Left cardiac atrium (tissue), 4 donors: ENCODE data around the gene USP38. TPM values are rescaled to one million over a fixed set of nuclear protein-coding genes. Genes with fewer than 3 reads are reported as not detected.
A peak's percentile ranks its signal among the peaks of the same experiment; 100 is the strongest.
"Not testable (repeated sequence)": the region's sequence is repeated elsewhere in the genome, so short reads cannot be mapped to it uniquely, and the experiment has no call there.

Experiments used
- ATAC-seq, 2 donors: fragments of 200-7000 bp; cut with Tn5 transposase; one replicate each; pipeline ENCODE4 v1.9.1; 2020; ENCODE audit warnings: mild to moderate bottlenecking in 2 of 2, moderate library complexity in 2 of 2
- DNase-seq: peaks from one replicate; pipeline ENCODE4 v3.0.0-alpha.2; 2020
- intact Hi-C, 2 donors: fragments of 100-400 bp; cut with DNase I; formaldehyde crosslinking; loops; one replicate each; pipeline versions ENCODE4 v1.14.1 to v1.15.1; 2022 to 2023
- total RNA-seq, 2 donors: library from RNA; stranded (reverse); fragmentation: NEBNext Ultra II Directional; extraction: Animal tissue kit (Norgen Biotek cat#: 25700); gene quantifications; one replicate each; pipeline ENCODE4 v1.2.1, GENCODE V29; 2021
- donor health status: DM: no; HTN: yes; CAD: no.
- donor health status: DM: no; HTN: yes; CAD: no; lungs with severe emphysema.
- donor health status: DM: yes; HTN: yes; CAD: no.
- donor health status: Dilated cardiomyopathy.

USP38 gene
- total RNA-seq, 2 donors from 2014 or later: 17.3 to 21.0 TPM

DNA sequence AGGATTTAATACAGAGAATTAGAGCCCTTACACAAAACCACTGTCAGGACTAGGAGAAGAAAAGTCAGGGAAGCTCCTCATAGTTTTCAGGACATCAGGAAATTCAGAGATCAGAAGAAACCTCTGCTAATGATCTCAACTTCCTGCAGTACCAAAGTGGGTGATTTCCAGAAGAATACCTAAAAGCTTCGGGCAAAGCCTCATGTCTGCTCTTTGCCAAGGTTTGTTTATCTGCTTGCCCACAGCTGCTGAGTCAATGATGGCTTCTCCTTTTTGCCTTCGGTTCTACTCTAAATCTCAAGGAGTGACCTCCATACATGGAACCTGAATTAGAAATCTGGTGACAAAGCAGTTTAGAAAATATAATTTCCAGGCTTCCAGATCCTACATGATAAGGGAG, 68.4 kb downstream of the USP38 start:
- intact Hi-C loops: no loop called here
- DNase-seq (no peak), ATAC-seq (no peak)

- peak in 1 of 2 donors; percentile 54 for ATAC-seq
- intact Hi-C loops: no loop called here
- DNase-seq: no peak
Measured at GRCh38 chr4:143254491-143255226, 69.9 kb downstream of the USP38 start.

GRCh38 chr4:143256456-143256855, 71.7 kb downstream of the USP38 start:
- ATAC-seq: no peak
- intact Hi-C loops: no loop called here
- DNase-seq: no peak

DNA sequence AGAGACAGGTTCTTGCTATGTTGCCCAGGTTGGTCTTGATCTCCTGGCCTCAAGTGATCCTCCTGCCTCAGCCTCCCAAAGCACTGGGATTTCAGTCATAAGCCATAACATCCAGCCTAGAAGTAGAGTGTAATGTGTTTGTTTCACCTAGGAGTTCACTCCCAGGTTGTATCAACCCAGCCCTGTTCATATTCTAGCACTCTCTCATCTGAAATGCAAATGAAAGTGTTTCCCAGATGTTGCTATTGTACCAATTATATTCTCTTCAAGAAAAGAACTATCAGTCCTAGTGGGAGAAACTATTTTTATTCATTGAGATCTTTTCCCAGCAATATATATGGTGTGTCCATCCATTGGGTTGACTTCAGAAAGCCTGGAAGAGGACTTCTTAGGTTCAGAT, 72.6 kb downstream of the USP38 start:
- intact Hi-C loops: no loop called here
- ATAC-seq: no peak

GRCh38 chr4:143260750-143261149, 76.0 kb downstream of the USP38 start:
- peak in 1 of 2 donors; percentile 81 for ATAC-seq
- no peak for DNase-seq
- intact Hi-C loops: no loop called here

More for the DNA sequence above, 72.6 kb downstream of the USP38 start:
- DNase-seq: no peak

- ATAC-seq (no peak), DNase-seq (no peak)
- intact Hi-C loops: no loop called here
Measured at GRCh38 chr4:143262838-143263237, 78.1 kb downstream of the USP38 start.

DNA sequence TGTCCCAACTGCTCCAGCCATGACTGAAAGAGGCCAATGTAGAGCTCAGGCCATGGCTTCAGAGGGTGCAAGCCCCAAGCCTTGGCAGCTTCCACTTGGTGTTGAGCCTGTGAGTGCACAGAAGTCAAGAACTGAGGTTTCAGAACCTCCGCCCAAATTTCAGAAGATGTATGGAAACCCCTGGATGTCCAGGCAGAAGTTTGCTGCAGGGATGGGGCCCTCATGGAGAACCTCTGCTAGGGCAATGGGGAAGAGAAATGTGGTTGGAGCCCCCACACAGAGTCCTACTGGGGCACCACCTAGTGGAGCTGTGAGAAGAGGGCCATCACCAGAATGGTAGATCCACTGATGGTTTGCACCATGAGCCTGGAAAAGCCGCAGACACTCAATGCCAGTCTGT, 83.0 kb downstream of the USP38 start:
- DNase-seq, ATAC-seq, intact Hi-C loops: not testable (repeated sequence)

- intact Hi-C loops: no loop called here
- peak; percentile 94 to 98 for ATAC-seq
- DNase-seq: no peak
Measured at GRCh38 chr4:143270256-143270838, 85.6 kb downstream of the USP38 start.

Other genes with a start within 250 kb of the USP38 start
- 10 to 100 TPM; 35.4 to 55.7 TPM for gene GAB1, start 152.0 kb downstream of the USP38 start, total RNA-seq